HEK293 (cell line): ENCODE data around the gene KIAA0586.

Source experiments
- HIC1 ChIP-seq: fragments of 450-650 bp; formaldehyde crosslinking; IDR thresholded peaks from 2 replicates; pipeline ENCODE4 v1.5.1; 2016; ENCODE audit warnings: missing biosample characterization, missing genetic modification characterization
- KLF16 ChIP-seq: fragments of 450-650 bp; formaldehyde crosslinking; IDR thresholded peaks from 2 replicates; pipeline ENCODE4 v1.5.1; 2017; ENCODE audit warnings: missing biosample characterization, missing genetic modification characterization
- PRDM1 ChIP-seq: fragments of 450-650 bp; formaldehyde crosslinking; IDR thresholded peaks from 2 replicates; pipeline ENCODE4; 2016; ENCODE audit warnings: missing biosample characterization, missing genetic modification characterization
- PRDM10 ChIP-seq: fragments of 450-650 bp; formaldehyde crosslinking; IDR thresholded peaks from 2 replicates; pipeline ENCODE4 v1.5.1; 2016; ENCODE audit warnings: missing biosample characterization, missing genetic modification characterization
- REST ChIP-seq: fragments of 450-650 bp; formaldehyde crosslinking; IDR thresholded peaks from 2 replicates; pipeline ENCODE4 v1.5.1; 2016; ENCODE audit warnings: missing biosample characterization, missing genetic modification characterization
- SALL2 ChIP-seq: fragments of 450-650 bp; formaldehyde crosslinking; IDR thresholded peaks from 2 replicates; pipeline ENCODE4 v1.5.0; 2017; ENCODE audit warnings: missing biosample characterization, mild to moderate bottlenecking, missing genetic modification characterization, borderline replicate concordance
- SP2 ChIP-seq: fragments of 450-650 bp; formaldehyde crosslinking; IDR thresholded peaks from 2 replicates; pipeline ENCODE4 v1.5.1; 2016; ENCODE audit warnings: missing biosample characterization, missing genetic modification characterization
- YY1 ChIP-seq: fragments of 450-650 bp; formaldehyde crosslinking; IDR thresholded peaks from 2 replicates; pipeline ENCODE4 v1.5.1; 2018; ENCODE audit warnings: missing biosample characterization, missing genetic modification characterization
- ZBTB21 ChIP-seq: fragments of 450-650 bp; formaldehyde crosslinking; IDR thresholded peaks from 2 replicates; pipeline ENCODE4 v1.5.1; 2017; ENCODE audit warnings: missing biosample characterization, missing genetic modification characterization
- ZBTB49 ChIP-seq: fragments of 450-650 bp; formaldehyde crosslinking; IDR thresholded peaks from 2 replicates; pipeline ENCODE4 v1.5.1; 2016; ENCODE audit warnings: missing biosample characterization, missing genetic modification characterization, low read depth
- ZNF2 ChIP-seq: fragments of 450-650 bp; formaldehyde crosslinking; IDR thresholded peaks from 2 replicates; pipeline ENCODE4 v1.5.1; 2016; ENCODE audit warnings: missing biosample characterization, missing genetic modification characterization
- ZNF26 ChIP-seq: fragments of 450-650 bp; formaldehyde crosslinking; IDR thresholded peaks from 2 replicates; pipeline ENCODE4 v1.5.1; 2016; ENCODE audit warnings: missing biosample characterization, missing genetic modification characterization
- ZNF473 ChIP-seq: fragments of 450-650 bp; formaldehyde crosslinking; IDR thresholded peaks from 2 replicates; pipeline ENCODE4 v1.5.1; 2017; ENCODE audit warnings: missing biosample characterization, missing genetic modification characterization
- ZNF560 ChIP-seq: fragments of 450-650 bp; formaldehyde crosslinking; IDR thresholded peaks from 2 replicates; pipeline ENCODE4 v1.5.1; 2017; ENCODE audit warnings: missing biosample characterization, missing genetic modification characterization, borderline replicate concordance
- ZNF645 ChIP-seq: fragments of 450-650 bp; formaldehyde crosslinking; IDR thresholded peaks from 2 replicates; pipeline ENCODE4; 2016; ENCODE audit warnings: missing biosample characterization, missing genetic modification characterization
- ZNF664 ChIP-seq: fragments of 450-650 bp; formaldehyde crosslinking; IDR thresholded peaks from 2 replicates; pipeline ENCODE4 v1.5.1; 2016; ENCODE audit warnings: missing biosample characterization, missing genetic modification characterization
- ZNF692 ChIP-seq: fragments of 450-650 bp; formaldehyde crosslinking; IDR thresholded peaks from 2 replicates; pipeline ENCODE4 v1.5.1; 2016; ENCODE audit warnings: missing biosample characterization, missing genetic modification characterization
- ZNF704 ChIP-seq: fragments of 450-650 bp; formaldehyde crosslinking; IDR thresholded peaks from 2 replicates; pipeline ENCODE4 v1.5.1; 2016; ENCODE audit warnings: missing biosample characterization, missing genetic modification characterization
- ZNF76 ChIP-seq: fragments of 450-650 bp; formaldehyde crosslinking; IDR thresholded peaks from 2 replicates; pipeline ENCODE4; 2016; ENCODE audit warnings: low read depth, missing biosample characterization, missing genetic modification characterization, borderline replicate concordance
- ZNF785 ChIP-seq: fragments of 450-650 bp; formaldehyde crosslinking; IDR thresholded peaks from 2 replicates; pipeline ENCODE4 v1.5.1; 2016; ENCODE audit warnings: missing biosample characterization, missing genetic modification characterization

KIAA0586 gene

GRCh38 chr14:58427281-58428117 is at the start of gene KIAA0586, which contains the start of gene TIMM9 (continued):
- TF ChIP-seq REST (tag by site-specific recombination) (no peak), ZNF692 (tag by site-specific recombination) (peak; percentile 69), ZNF76 (tag by site-specific recombination) (peak; percentile 41), HIC1 (peak; percentile 70; the same call in 1 of the 2 replicates), SALL2 (tag by site-specific recombination) (0 out of 2 replicates have a peak, but pooled peaks have one; percentile 48), ZNF560 (no peak), ZNF473 (tag by site-specific recombination) (no peak), ZBTB21 (tag by site-specific recombination) (peak; percentile 58), ZNF664 (tag by site-specific recombination) (peak; percentile 59; the same call in 1 of the 2 replicates), ZBTB49 (tag by site-specific recombination) (no peak), SP2 (tag by site-specific recombination) (peak; percentile 84), ZNF645 (tag by site-specific recombination) (no peak), KLF16 (tag by site-specific recombination) (peak; percentile 74), ZNF704 (no peak), ZNF2 (peak; percentile 84; the same call in 1 of the 2 replicates), ZNF26 (tag by site-specific recombination) (no peak), ZNF785 (no peak), PRDM10 (tag by site-specific recombination) (peak; percentile 98), YY1 (tag by site-specific recombination) (peak; percentile 76), PRDM1 (tag by site-specific recombination) (peak; percentile 73; the same call in 1 of the 2 replicates)
